DMS 273 (cell line): ENCODE results near the gene ALOX15B.
"Not testable (repeated sequence)": the region's sequence is repeated elsewhere in the genome, so short reads cannot be mapped to it uniquely, and the experiment has no call there.

ENCODE experiments used
- DNase-seq: peaks from one replicate; lab custom pipeline; 2025; ENCODE audit not compliant: unreplicated experiment; lab: John Stamatoyannopoulos, UW

ALOX15B gene

DNA sequence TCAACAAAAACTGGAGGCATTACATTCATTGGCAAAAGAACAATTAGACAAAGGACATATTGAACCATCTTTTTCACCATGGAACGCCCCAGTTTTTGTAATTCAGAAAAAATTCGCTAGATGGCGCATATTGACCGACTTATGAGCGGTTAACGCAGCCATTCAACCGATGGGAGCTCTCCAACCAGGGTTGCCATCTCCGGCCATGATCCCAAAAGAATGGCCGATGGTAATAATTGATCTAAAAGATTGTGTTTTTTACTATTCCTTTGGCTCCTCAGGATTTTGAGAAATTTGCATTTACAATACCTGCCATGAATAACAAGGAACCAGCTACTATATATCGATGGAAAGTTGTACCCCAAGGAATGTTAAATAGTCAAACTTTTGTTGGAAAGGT is 21.4 kb downstream of the ALOX15B start:
- DNase-seq = peak; percentile 88

DNA sequence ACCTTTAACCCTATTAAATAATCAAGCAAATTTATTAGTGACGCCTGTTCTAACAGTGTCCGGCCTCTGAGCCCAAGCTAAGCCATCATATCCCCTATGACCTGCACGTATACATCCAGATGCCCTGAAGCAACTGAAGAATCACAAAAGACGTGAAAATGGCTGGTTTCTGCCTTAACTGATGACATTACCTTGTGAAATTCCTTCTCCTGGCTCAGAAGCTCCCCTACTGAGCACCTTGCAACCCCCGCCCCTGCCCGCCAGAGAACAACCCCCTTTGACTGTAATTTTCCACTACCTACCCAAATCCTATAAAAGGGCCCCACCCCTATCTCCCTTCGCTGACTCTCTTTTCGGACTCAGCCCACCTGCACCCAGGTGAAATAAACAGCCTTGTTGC is 23.0 kb downstream of the ALOX15B start:
- DNase-seq = not testable (repeated sequence)

- no peak for DNase-seq
Observed at GRCh38 chr17:8062435-8062806, 23.6 kb downstream of the ALOX15B start.

DNA sequence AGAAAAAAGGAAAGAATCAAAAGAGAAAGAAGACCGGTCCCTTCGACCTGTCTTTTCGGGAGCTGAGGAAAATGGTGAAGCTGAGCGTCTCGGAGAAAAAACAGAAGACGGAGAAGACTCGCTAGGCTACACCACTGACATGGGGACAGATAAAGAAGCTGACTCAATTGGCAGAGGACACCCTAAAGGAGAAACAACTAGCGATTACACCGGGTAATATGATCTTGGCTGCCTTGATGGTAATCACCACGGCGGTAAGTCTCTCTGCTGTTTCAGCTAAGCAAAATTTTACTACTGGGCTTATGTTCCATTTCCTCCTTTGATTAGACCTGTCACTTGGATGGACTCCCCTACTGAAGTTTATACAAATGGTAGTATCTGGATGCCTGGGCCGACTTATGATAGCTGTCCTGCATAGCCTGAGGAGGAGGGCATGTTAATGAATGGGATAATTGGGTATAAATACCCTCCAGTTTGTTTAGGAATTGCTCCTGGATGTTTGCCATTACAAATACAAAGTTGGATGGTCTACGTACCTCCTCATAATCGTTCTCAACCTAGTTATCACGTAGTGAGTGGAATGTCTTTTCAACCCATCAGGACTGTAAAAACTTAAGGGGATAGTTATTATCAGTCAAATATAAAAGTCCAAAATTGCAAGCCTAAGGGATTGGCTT is 24.1 kb downstream of the ALOX15B start:
- DNase-seq = no peak

DNA sequence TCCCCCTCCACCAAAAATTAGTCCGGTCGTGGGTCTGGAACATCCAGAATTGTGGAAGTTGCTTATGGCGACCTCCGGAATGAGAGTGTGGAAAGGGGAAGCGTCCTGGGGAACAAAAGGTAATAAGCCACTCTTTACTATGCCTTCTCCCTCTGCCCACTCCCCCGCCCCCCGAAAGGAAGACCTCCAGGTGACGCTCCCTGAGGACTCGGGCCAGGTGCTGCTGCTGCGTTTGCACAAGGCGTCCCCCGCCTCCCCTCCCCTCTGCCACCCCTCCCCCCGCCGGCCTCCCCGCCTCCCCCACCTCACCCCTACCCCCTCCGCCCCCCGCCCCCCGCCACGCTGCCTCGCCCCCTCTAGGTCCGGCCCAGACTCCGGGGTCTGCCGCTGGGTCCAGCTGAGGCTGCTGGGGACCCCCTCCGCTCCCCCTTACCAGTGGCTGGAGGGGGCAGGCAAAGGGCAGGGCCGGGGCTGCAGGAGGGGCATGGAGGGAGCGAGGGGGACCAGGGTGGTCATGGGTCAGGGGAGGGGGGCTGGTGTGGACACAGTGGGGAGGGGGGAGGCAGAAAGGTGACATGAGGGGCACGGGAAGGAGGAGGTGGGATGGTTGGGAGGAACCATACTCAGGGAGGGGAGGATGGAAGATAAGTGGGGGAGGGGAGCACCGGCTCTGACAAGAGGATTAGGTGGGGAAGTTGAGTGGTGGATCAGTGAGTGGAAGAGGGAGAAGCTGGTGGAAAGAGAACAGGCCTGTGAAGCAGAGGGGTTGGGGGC is 25.1 kb downstream of the ALOX15B start:
- DNase-seq = no peak

DNA sequence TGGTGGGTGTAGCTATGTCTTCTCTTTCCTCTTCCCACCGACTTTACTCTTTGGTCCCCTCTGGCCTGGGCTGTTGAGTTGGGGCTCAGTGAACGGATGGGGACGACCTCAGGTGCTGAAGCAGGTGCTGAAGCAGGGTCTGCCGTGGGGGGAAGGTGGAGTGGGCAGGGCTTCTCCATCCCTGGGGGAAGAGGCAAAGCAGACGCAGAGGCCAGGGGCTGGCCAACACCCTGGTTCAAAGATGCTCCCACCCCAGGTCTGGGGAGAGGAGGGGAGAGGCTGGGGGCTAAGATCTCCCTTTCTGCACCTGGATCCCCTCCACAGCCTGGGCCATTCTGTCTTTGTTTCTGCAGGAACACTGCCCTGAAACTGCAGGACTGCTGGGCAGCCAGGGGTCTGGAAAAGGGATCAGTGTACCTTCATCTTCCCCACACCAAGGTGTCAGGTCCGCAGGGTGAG is 25.7 kb downstream of the ALOX15B start:
- no peak for DNase-seq

GRCh38 chr17:8066841-8067775 is 28.2 kb downstream of the ALOX15B start:
- no peak for DNase-seq

DNA sequence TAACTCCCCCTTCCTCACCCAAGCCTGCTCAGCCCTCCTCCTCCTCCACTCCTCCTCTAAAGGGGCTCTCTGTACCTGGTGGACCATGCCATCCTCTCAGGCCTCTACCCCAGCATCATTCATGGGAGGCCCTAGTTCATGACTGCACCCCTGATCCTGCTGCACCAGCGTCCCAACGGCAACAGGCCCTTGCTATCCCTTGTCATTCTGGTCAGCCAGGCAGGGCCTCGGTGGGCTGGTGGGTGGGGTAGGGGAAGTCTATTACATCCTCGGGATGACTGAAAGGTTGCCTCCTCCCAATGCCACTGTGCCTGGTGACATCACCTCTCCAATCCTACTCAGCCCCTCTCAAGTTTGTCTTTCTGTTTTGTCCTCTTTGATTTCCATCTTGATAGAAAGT is 28.9 kb downstream of the ALOX15B start:
- DNase-seq = no peak

GRCh38 chr17:8068736-8069586 is 30.1 kb downstream of the ALOX15B start:
- no peak for DNase-seq

DNA sequence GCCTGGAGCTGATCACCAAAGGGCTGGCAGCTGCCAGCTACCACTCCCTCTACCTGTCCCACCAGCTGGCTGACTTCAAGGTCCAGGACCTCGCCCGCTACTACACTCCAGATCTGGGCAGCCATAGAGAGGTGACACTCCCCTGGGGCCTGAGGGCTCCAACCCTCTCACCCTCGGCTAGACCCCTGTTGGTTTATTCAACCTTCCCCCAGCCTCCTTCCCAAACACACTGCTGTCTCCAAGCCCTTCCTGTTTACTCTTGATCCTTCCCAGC is 30.7 kb downstream of the ALOX15B start:
- peak; percentile 50 for DNase-seq

DNA sequence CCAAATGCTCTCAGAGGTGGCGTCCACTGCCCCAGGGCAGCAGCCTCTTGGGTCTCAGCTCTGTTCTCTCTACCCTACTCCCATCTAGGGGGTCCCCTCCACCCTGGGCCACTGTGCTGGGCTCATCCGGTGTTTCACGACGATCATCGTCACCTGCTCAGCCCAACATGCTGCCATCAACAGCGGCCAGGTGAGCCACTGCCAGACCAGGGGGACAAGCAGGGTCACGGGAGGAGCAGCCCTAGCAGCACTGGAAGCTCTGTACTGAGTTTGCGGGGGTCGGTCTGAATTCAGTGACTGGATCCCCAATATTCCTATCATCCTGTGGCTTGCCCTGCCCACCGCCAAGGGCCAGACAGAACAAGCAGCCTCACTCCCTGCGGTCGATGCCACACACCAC is 32.6 kb downstream of the ALOX15B start:
- no peak for DNase-seq

DNA sequence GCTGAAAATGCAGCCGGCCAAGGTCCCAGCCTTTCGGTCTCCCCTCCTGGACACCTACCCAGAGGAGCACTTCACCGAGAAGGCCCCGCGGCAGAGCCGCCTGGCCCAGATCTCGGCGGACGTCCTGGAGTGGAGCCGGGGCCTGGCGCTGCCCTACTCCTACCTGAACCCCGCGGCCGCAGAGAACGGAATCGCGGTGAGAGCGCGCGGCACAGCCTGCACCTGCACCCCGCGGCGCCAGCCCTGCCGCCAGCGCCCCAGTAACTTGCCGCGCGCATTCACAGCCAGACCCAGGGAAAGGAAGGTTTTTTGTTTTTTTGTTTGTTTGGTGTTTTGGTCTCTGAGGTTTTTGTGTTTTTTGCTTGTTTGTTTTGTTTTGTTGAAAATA is 33.5 kb downstream of the ALOX15B start:
- DNase-seq = no peak

- DNase-seq = no peak
Observed at GRCh38 chr17:8072729-8073461, 34.0 kb downstream of the ALOX15B start.

- peak; percentile 77 for DNase-seq
Observed at GRCh38 chr17:8073627-8074484, 35.0 kb downstream of the ALOX15B start.

DNA sequence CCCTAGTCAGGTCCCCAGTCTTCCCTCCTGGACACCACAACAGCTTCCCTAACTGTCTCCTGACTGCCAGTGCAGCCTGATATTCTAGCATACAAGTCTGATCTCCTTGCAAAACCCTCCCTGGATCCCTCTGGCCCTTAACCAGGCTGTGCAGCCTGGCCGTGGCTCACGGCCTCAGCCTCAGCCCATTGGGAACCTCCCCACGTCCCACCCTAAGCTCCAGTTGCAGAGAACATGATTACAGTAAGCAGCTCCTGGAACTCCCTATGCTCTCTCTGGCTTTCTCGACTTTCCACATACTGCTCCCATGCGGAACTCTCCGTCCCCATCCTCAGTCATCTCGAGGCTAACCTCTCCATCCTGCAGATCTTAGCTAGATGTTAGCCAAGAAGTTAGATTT is 35.7 kb downstream of the ALOX15B start:
- no peak for DNase-seq

DNA sequence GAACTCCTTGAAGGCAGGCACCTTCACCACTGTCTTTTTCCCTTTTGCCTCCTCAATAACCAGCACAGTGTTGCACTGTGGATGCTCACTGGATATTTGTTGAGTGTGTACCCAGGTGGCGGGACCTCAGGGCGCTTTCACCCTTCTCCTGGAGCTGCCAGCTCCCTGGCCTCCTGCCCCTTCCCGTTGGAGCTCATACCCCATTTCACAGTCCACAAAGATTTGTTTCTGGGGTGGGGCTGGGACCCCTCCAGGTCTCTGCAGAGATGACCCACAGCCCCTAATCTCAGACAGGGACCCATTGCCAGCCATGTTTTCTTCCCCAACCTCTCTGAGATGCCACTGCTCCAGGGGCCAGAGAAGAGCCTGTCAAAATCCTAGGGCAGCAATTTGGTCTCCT is 36.2 kb downstream of the ALOX15B start:
- DNase-seq = no peak

- no peak for DNase-seq
Observed at GRCh38 chr17:8075574-8076342, 36.9 kb downstream of the ALOX15B start.

- DNase-seq = no peak
Observed at GRCh38 chr17:8076502-8077266, 37.8 kb downstream of the ALOX15B start.
